ENCODE results near the gene IL25.
A peak's percentile ranks its signal among the peaks of the same experiment; 100 is the strongest.
"Not testable (repeated sequence)": the region's sequence is repeated elsewhere in the genome, so short reads cannot be mapped to it uniquely, and the experiment has no call there.

IL25 gene

GRCh38 chr14:23396781-23397407 lies 24.3 kb downstream of the IL25 start:
- no peak for DNase-seq

- DNase-seq: no peak
Measured at GRCh38 chr14:23398348-23398747, 25.7 kb downstream of the IL25 start.

GRCh38 chr14:23399136-23399535 lies 26.5 kb downstream of the IL25 start:
- no peak for DNase-seq

- DNase-seq: no peak
Measured at GRCh38 chr14:23399591-23399990, 27.0 kb downstream of the IL25 start.

- not testable (repeated sequence) for DNase-seq
Measured at GRCh38 chr14:23400496-23401149, 28.0 kb downstream of the IL25 start.

- DNase-seq: peak; percentile 12
Measured at GRCh38 chr14:23401291-23401690, 28.7 kb downstream of the IL25 start.

GRCh38 chr14:23402296-23403138 lies 29.9 kb downstream of the IL25 start:
- no peak for DNase-seq

- no peak for DNase-seq
Measured at GRCh38 chr14:23403139-23403438, 30.5 kb downstream of the IL25 start.

- no peak for DNase-seq
Measured at GRCh38 chr14:23403908-23404307, 31.3 kb downstream of the IL25 start.

- DNase-seq: no peak
Measured at GRCh38 chr14:23404331-23404900, 31.8 kb downstream of the IL25 start.

- no peak for DNase-seq
Measured at GRCh38 chr14:23405096-23405495, 32.5 kb downstream of the IL25 start.

GRCh38 chr14:23405516-23406025 lies 33.0 kb downstream of the IL25 start:
- no peak for DNase-seq

- no peak for DNase-seq
Measured at GRCh38 chr14:23406244-23406643, 33.6 kb downstream of the IL25 start.

GRCh38 chr14:23406725-23407355 lies 34.2 kb downstream of the IL25 start:
- DNase-seq: no peak

GRCh38 chr14:23407516-23408306 lies 35.1 kb downstream of the IL25 start, which contains the start of gene MYH6:
Gene MYH6, minus strand, starts transcription at chr14:23408273. Its CDS starts 1,050 bp downstream, at chr14:23407223.
- DNase-seq: no peak

- no peak for DNase-seq
Measured at GRCh38 chr14:23408307-23408630, 35.7 kb downstream of the IL25 start.

- DNase-seq: no peak
Measured at GRCh38 chr14:23409475-23409874, 36.9 kb downstream of the IL25 start.

- DNase-seq: no peak
Measured at GRCh38 chr14:23409966-23410635, 37.5 kb downstream of the IL25 start.

GRCh38 chr14:23411563-23412525 lies 39.2 kb downstream of the IL25 start:
- DNase-seq: no peak

GRCh38 chr14:23413681-23414080 lies 41.1 kb downstream of the IL25 start:
- no peak for DNase-seq
